ENCODE results near the gene NOTCH4. TPM values are rescaled to one million over a fixed set of nuclear protein-coding genes. Genes with fewer than 3 reads are reported as not detected.
"Not testable (repeated sequence)": the region's sequence is repeated elsewhere in the genome, so short reads cannot be mapped to it uniquely, and the experiment has no call there.

NOTCH4 gene
- 1 to 10 TPM; 5.1 to 10.0 (median 8.4) TPM for polyA plus RNA-seq (ENCODE audit: low read depth in 6 of 6)

GRCh38 chr6:32223258-32224235 lies at the start of gene NOTCH4:
Gene NOTCH4 (minus strand): TSS chr6:32224067. CDS start chr6:32223928, 139 bp downstream.
- peak within 1 kb of the TSS; percentile 82 to 97 (median 92) for H3K27ac Mint-ChIP-seq
- no peaks in the 10 kb centered on the region for H3K9me3 Mint-ChIP-seq
- DNase-seq (no peak), ATAC-seq (ENCODE audit: low read depth in 2 of 2) (no peak)
- H3K4me3 Mint-ChIP-seq = peak within 1 kb of the TSS in 6 of 8 donors; percentile 42 to 73 (median 52)
- no peaks in the 10 kb centered on the region for H3K27me3 Mint-ChIP-seq
- H3K36me3 Mint-ChIP-seq = no peaks in the 10 kb centered on the region
- peaks cover 51 to 78% (median 53%) of the 10 kb centered on the region in 3 donors for H3K4me1 Mint-ChIP-seq

GRCh38 chr6:32271429-32271828 lies 47.6 kb upstream of the NOTCH4 start:
- Mint-ChIP-seq H3K9me3 (peaks cover 3 to 23% (median 12%) of the 10 kb centered on the region in 7 donors), H3K4me3 (peak overlapping the region; percentile 0 to 84 (median 62)), H3K36me3 (peaks cover 0 to 10% of the 10 kb centered on the region in 2 donors), H3K4me1 (peaks cover 47 to 73% (median 56%) of the 10 kb centered on the region in 3 donors), H3K27me3 (no peaks in the 10 kb centered on the region), H3K27ac (peak overlapping the region; percentile 13 to 86 (median 79))
- peak; percentile 83 for DNase-seq
- ATAC-seq (ENCODE audit: low read depth in 2 of 2) = peak; percentile 86 to 87

- peak overlapping the region in 6 of 8 donors; percentile 16 to 68 (median 34) for H3K4me3 Mint-ChIP-seq
These were observed 44.6 kb upstream of the NOTCH4 start for GRCh38 chr6:32268459-32268858.

DNA sequence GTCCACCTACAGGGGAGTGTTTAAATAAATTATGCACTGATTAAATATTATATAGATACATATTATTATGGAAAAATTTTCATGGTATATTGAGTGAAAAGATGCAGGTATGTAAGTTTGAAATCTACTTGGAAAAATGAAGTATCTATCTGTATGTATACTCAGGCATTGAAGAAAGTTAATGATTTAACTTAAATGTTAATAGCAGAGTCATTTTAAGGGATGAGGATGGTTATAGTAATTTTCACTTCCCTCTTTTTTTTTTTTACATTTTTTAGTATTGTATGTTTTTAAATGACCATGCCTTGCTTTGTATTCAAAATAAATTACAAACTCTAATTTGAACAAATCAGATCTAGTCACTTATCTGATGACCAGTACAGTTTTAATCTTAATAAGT lies 43.2 kb upstream of the NOTCH4 start:
- H3K27me3 Mint-ChIP-seq = no peaks in the 10 kb centered on the region
- peak overlapping the region in 7 of 8 donors; percentile 44 to 84 (median 74) for H3K4me3 Mint-ChIP-seq
- peak overlapping the region in 4 of 6 donors; percentile 71 to 83 (median 78) for H3K27ac Mint-ChIP-seq
- H3K4me1 Mint-ChIP-seq = peaks cover 32 to 50% (median 35%) of the 10 kb centered on the region in 3 donors
- ATAC-seq (ENCODE audit: low read depth in 2 of 2) (no peak), DNase-seq (no peak)
- peaks cover 3 to 13% (median 6%) of the 10 kb centered on the region in 7 donors for H3K9me3 Mint-ChIP-seq
- peaks cover 3 to 11% of the 10 kb centered on the region in 2 donors for H3K36me3 Mint-ChIP-seq

More at GRCh38 chr6:32268459-32268858, 44.6 kb upstream of the NOTCH4 start:
- not testable (repeated sequence) for H3K27me3 Mint-ChIP-seq, DNase-seq
- Mint-ChIP-seq H3K36me3 (peaks cover 0 to 13% of the 10 kb centered on the region in 2 donors), H3K9me3 (peaks cover 3 to 20% (median 12%) of the 10 kb centered on the region in 7 donors), H3K4me1 (peaks cover 46 to 64% (median 47%) of the 10 kb centered on the region in 3 donors), H3K27ac (peak overlapping the region in 4 of 6 donors; percentile 70 to 86 (median 73))
- peak; percentile 27 to 45 for ATAC-seq (ENCODE audit: low read depth in 2 of 2)

DNA sequence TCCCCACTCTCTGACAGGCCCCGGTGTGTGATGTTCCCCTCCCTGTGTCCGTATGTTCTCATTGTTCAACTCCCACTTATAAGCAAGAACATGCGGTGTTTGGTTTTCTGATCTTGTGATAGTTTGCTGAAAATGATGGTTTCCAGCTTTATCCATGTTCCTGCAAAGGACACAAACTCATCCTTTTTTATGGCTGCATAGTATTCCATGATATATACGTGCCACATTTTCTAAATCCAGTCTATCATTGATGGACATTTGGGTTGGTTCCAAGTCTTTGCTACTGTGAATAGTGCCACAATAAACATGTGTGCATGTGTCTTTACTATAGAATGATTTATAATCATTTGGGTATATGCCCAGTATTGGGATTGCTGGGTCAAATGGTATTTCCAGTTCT lies 33.4 kb upstream of the NOTCH4 start:
- not testable (repeated sequence) for H3K4me3 Mint-ChIP-seq; ATAC-seq (ENCODE audit: low read depth in 2 of 2); H3K27me3 Mint-ChIP-seq; H3K9me3 Mint-ChIP-seq; DNase-seq
- H3K4me1 Mint-ChIP-seq = peaks cover 27 to 37% (median 31%) of the 10 kb centered on the region in 3 donors
- peaks cover 0 to 10% of the 10 kb centered on the region in 2 donors for H3K36me3 Mint-ChIP-seq
- H3K27ac Mint-ChIP-seq = peak overlapping the region in 3 of 6 donors; percentile 38 to 90 (median 74)

GRCh38 chr6:32255199-32256153 lies 31.6 kb upstream of the NOTCH4 start:
- H3K4me1 Mint-ChIP-seq = peaks cover 29 to 47% (median 36%) of the 10 kb centered on the region in 3 donors
- H3K9me3 Mint-ChIP-seq = peaks cover 0 to 6% (median 1%) of the 10 kb centered on the region in 7 donors
- peak overlapping the region; percentile 82 to 92 (median 88) for H3K4me3 Mint-ChIP-seq
- peak; percentile 82 to 84 for ATAC-seq (ENCODE audit: low read depth in 2 of 2)
- H3K27ac Mint-ChIP-seq = peak overlapping the region; percentile 76 to 97 (median 92)
- H3K36me3 Mint-ChIP-seq = no peaks in the 10 kb centered on the region
- peak; percentile 45 for DNase-seq
- H3K27me3 Mint-ChIP-seq = no peaks in the 10 kb centered on the region

DNA sequence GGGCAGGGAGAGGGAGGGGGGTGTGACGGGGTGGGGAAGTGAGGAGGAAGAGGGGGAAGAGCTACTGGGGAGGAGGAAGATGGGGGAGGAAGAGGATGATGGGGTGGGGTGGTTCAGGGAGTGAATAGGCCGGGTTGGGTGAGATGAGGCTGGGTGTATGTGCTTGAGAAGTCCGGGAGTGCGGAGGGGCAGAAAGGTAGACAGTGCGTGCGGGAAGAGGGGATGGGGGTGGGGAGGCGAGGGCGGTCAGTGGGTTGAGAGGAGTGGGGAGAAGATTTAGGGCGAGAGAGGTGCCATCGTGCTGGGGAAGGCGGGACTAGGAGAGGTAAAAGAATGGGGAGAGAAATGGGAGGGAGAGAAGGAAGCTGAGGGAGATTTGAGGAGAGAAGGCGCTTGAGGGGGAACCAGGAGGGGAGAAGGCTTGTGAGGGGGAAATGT lies 30.9 kb upstream of the NOTCH4 start:
- DNase-seq (no peak), ATAC-seq (ENCODE audit: low read depth in 2 of 2) (no peak)
- Mint-ChIP-seq H3K27me3 (no peaks in the 10 kb centered on the region), H3K27ac (peak overlapping the region in 5 of 6 donors; percentile 23 to 97 (median 90)), H3K4me3 (peak overlapping the region; percentile 82 to 92 (median 88)), H3K4me1 (peaks cover 29 to 46% (median 36%) of the 10 kb centered on the region in 3 donors), H3K36me3 (no peaks in the 10 kb centered on the region), H3K9me3 (peaks cover 0 to 6% (median 1%) of the 10 kb centered on the region in 7 donors)

DNA sequence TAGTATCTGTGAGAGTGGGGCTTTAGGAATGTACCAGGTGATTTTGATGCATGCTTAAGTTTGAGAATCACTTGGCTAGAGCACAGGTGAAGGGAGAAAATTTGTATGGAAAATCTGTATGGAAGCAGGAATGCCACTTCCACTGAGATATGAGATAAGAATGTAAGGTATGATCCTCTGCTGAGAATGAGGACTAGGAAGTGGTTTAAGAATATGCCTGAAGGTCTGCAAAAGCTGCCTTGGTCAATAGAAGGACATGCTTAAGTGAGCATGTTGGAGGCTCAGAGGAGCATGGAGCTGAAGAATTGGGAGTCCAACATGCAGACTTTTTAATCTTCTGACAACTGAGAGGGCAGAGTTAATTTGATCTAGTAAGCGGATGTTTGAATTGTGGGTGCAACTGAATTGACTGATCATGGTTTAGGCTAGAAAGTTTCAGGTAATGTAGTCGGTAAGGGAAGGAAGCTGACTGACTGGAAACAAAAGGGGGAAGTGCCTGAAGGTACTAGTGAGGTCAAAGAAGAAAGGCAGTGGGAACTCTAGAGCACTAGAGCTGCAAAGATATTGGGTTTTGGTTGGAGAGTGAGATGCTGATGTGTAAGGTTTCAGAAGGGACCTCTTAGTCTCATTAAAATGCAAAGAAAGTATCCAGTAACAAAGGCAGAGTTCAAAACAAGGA lies 28.6 kb upstream of the NOTCH4 start:
- H3K27me3 Mint-ChIP-seq = no peaks in the 10 kb centered on the region
- H3K36me3 Mint-ChIP-seq = no peaks in the 10 kb centered on the region
- peaks cover 0 to 3% (median 0%) of the 10 kb centered on the region in 7 donors for H3K9me3 Mint-ChIP-seq
- ATAC-seq (ENCODE audit: low read depth in 2 of 2) (peak; percentile 67 to 71), DNase-seq (peak; percentile 46)
- H3K4me1 Mint-ChIP-seq = peaks cover 29 to 39% (median 33%) of the 10 kb centered on the region in 3 donors
- H3K27ac Mint-ChIP-seq = peak overlapping the region; percentile 1 to 59 (median 24)
- peak overlapping the region in 7 of 8 donors; percentile 1 to 35 (median 10) for H3K4me3 Mint-ChIP-seq

DNA sequence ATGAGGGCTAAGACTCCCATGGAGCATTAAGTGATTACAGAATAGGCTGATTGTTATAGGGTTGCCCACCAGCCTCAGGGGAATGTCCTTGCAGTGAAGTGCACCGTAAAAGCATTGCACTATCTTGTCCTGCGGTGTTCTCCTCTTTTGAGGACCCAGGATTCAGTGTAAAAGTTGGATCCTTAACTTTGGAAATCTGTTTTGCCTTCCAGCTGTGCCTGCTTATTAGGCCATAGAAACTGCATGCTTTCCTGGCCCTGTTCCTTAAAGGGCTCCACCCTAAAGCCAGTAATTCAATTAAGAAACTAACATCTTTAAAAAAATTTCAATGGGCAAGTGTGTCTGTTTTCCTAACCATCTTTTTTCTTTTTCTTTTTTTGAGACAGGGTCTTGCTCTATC lies 25.4 kb upstream of the NOTCH4 start:
- no peaks in the 10 kb centered on the region for H3K9me3 Mint-ChIP-seq
- H3K27ac Mint-ChIP-seq = no peak overlapping the region
- H3K36me3 Mint-ChIP-seq = no peaks in the 10 kb centered on the region
- DNase-seq = no peak
- H3K4me3 Mint-ChIP-seq = no peak overlapping the region
- peaks cover 20 to 36% (median 30%) of the 10 kb centered on the region in 3 donors for H3K4me1 Mint-ChIP-seq
- no peak for ATAC-seq (ENCODE audit: low read depth in 2 of 2)
- H3K27me3 Mint-ChIP-seq = no peaks in the 10 kb centered on the region

DNA sequence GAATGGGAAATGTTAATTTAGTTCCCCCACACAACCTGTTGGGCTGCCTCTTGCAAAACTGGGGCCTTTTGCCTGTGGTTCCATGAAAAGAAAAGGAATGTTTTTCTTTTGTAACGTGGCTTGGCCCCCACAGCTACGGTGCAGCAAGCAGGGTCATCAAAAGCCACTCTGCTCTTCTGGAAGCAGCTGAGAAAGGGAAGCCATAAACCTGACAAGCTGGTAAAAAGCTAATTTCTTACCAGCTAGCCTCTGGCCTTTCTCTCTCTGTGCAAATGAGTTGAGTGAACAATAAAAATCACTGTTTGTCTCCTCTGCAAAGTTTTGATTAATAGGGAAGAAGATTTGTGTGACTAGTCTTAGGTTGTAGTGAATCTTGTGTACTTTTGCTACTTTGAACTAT lies 23.5 kb upstream of the NOTCH4 start:
- no peaks in the 10 kb centered on the region for H3K36me3 Mint-ChIP-seq
- H3K4me3 Mint-ChIP-seq = no peak overlapping the region
- ATAC-seq (ENCODE audit: low read depth in 2 of 2) = no peak
- no peak for DNase-seq
- H3K27me3 Mint-ChIP-seq = no peaks in the 10 kb centered on the region
- H3K4me1 Mint-ChIP-seq = peaks cover 13 to 26% (median 24%) of the 10 kb centered on the region in 3 donors
- H3K27ac Mint-ChIP-seq = no peak overlapping the region
- no peaks in the 10 kb centered on the region for H3K9me3 Mint-ChIP-seq

DNA sequence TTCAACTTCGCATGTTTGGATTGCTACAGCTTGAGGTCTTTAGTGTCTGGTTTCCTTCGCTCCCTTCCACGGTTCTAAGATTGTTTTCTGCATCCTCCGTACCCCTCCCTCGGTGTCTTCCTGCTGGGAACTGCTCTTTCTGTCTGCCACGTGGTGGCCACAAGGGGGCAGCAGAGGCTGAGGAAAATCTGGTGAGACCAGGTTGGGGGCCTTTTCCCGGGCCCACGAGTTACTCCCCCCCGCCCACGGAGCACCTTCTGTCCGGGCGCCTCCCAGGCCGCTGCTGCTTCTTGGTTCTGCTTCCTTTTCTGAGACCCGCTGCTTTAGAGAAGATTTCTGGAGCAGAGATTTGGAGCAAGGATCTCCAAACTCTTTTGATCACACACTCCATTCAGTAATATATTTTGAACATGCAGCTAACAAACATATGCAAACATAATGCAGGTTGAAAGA lies 21.1 kb upstream of the NOTCH4 start:
- no peaks in the 10 kb centered on the region for H3K27me3 Mint-ChIP-seq
- DNase-seq (peak; percentile 68), ATAC-seq (ENCODE audit: low read depth in 2 of 2) (peak; percentile 90 to 92)
- no peaks in the 10 kb centered on the region for H3K9me3 Mint-ChIP-seq
- peak overlapping the region in 5 of 6 donors; percentile 13 to 93 (median 53) for H3K27ac Mint-ChIP-seq
- peaks cover 11 to 20% (median 15%) of the 10 kb centered on the region in 3 donors for H3K4me1 Mint-ChIP-seq
- peak overlapping the region; percentile 40 to 80 (median 60) for H3K4me3 Mint-ChIP-seq
- H3K36me3 Mint-ChIP-seq = no peaks in the 10 kb centered on the region

GRCh38 chr6:32244270-32244669 lies 20.4 kb upstream of the NOTCH4 start:
- Mint-ChIP-seq H3K4me1 (peaks cover 11 to 20% (median 15%) of the 10 kb centered on the region in 3 donors), H3K9me3 (no peaks in the 10 kb centered on the region), H3K4me3 (peak overlapping the region in 1 of 8 donors; percentile 62), H3K27ac (peak overlapping the region in 1 of 6 donors; percentile 27), H3K27me3 (no peaks in the 10 kb centered on the region), H3K36me3 (no peaks in the 10 kb centered on the region)
- no peak for ATAC-seq (ENCODE audit: low read depth in 2 of 2)
- DNase-seq = no peak
